ENCODE measurements around the gene HELZ.
"Not testable (repeated sequence)": the region's sequence is repeated elsewhere in the genome, so short reads cannot be mapped to it uniquely, and the experiment has no call there.

Gene HELZ

GRCh38 chr17:67229109-67229955, 15.7 kb downstream of the HELZ start:
- no peak for DNase-seq (ENCODE audit: low read depth, low spot score)

- DNase-seq (ENCODE audit: low read depth, low spot score): no peak
Measured at GRCh38 chr17:67227488-67227887, 17.5 kb downstream of the HELZ start.

GRCh38 chr17:67225316-67225715, 19.7 kb downstream of the HELZ start:
- no peak for DNase-seq (ENCODE audit: low read depth, low spot score)

GRCh38 chr17:67224736-67225135, 20.3 kb downstream of the HELZ start:
- DNase-seq (ENCODE audit: low read depth, low spot score): no peak

- peak; percentile 29 for DNase-seq (ENCODE audit: low read depth, low spot score)
Measured at GRCh38 chr17:67223924-67224323, 21.1 kb downstream of the HELZ start.

- peak; percentile 53 for DNase-seq (ENCODE audit: low read depth, low spot score)
Measured at GRCh38 chr17:67221062-67221998, 23.7 kb downstream of the HELZ start.

- DNase-seq (ENCODE audit: low read depth, low spot score): no peak
Measured at GRCh38 chr17:67218385-67218950, 26.5 kb downstream of the HELZ start.

- DNase-seq (ENCODE audit: low read depth, low spot score): no peak
Measured at GRCh38 chr17:67217446-67217845, 27.6 kb downstream of the HELZ start.

- no peak for DNase-seq (ENCODE audit: low read depth, low spot score)
Measured at GRCh38 chr17:67216578-67217320, 28.2 kb downstream of the HELZ start.

GRCh38 chr17:67215991-67216421, 29.0 kb downstream of the HELZ start:
- DNase-seq (ENCODE audit: low read depth, low spot score): no peak

- DNase-seq (ENCODE audit: low read depth, low spot score): no peak
Measured at GRCh38 chr17:67212714-67213417, 32.1 kb downstream of the HELZ start.

GRCh38 chr17:67212231-67212630, 32.8 kb downstream of the HELZ start:
- no peak for DNase-seq (ENCODE audit: low read depth, low spot score)

GRCh38 chr17:67211742-67212141, 33.3 kb downstream of the HELZ start:
- DNase-seq (ENCODE audit: low read depth, low spot score): no peak

GRCh38 chr17:67210915-67211314, 34.1 kb downstream of the HELZ start:
- DNase-seq (ENCODE audit: low read depth, low spot score): no peak

- no peak for DNase-seq (ENCODE audit: low read depth, low spot score)
Measured at GRCh38 chr17:67208232-67208631, 36.8 kb downstream of the HELZ start.

- no peak for DNase-seq (ENCODE audit: low read depth, low spot score)
Measured at GRCh38 chr17:67203818-67204217, 41.2 kb downstream of the HELZ start.

- DNase-seq (ENCODE audit: low read depth, low spot score): no peak
Measured at GRCh38 chr17:67202503-67202902, 42.5 kb downstream of the HELZ start.

- no peak for DNase-seq (ENCODE audit: low read depth, low spot score)
Measured at GRCh38 chr17:67200727-67201301, 44.2 kb downstream of the HELZ start.

GRCh38 chr17:67198131-67198530, 46.9 kb downstream of the HELZ start:
- no peak for DNase-seq (ENCODE audit: low read depth, low spot score)

GRCh38 chr17:67197023-67197422, 48.0 kb downstream of the HELZ start:
- DNase-seq (ENCODE audit: low read depth, low spot score): not testable (repeated sequence)

All from ELF-1 (cell line).